IMR-90 (cell line): ENCODE measurements around the gene ARHGAP19. TPM values are rescaled to one million over a fixed set of nuclear protein-coding genes. Genes with fewer than 3 reads are reported as not detected.

Experiments used
- ATAC-seq: fragments of 200-7000 bp; cut with Tn5 transposase; 2 replicates; pipeline ENCODE4 v1.9.1; 2020; ENCODE audit warnings: low read depth, mild to moderate bottlenecking, moderate library complexity
- BruUV-seq: library from RNA; stranded (reverse); fragments of 400-500 nt; replicated peaks from 2 replicates; lab custom pipeline; 2021; lab: Mats Ljungman, UMichigan
- CTCF ChIA-PET: fragments of 300-600 bp; formaldehyde crosslinking; extraction: SDS; loops from one replicate; lab custom pipeline; 2021; ENCODE audit warnings: antibody characterized with exemption; lab: Yijun Ruan, JAX
- POLR2A ChIA-PET: fragments of 300-600 bp; sonication (Branson Sonifier 250); formaldehyde crosslinking; loops from one replicate; lab custom pipeline; 2022; ENCODE audit warnings: antibody characterized with exemption; ENCODE audit not compliant: unreplicated experiment; lab: Charles Lee
- DNase-seq: peaks from one replicate; pipeline ENCODE4 v3.0.0; 2013
- H2AFZ ChIP-seq: replicated peaks from 2 replicates; pipeline ENCODE3; 2013; ENCODE audit warnings: low read length, mild to moderate bottlenecking; ENCODE audit not compliant: poor library complexity
- H2AK5ac ChIP-seq: 2 replicates; pipeline ENCODE4 v1.6.1; 2013; ENCODE audit warnings: low read depth, low read length, inconsistent platforms
- H2AK9ac ChIP-seq: replicated peaks from 2 replicates; pipeline ENCODE3; 2013; ENCODE audit warnings: mild to moderate bottlenecking, low read depth, low read length, moderate library complexity; ENCODE audit not compliant: poor library complexity
- H2BK120ac ChIP-seq: 2 replicates; pipeline ENCODE4 v1.6.1; 2013; ENCODE audit warnings: low read depth, low read length, inconsistent platforms
- H2BK15ac ChIP-seq: 3 replicates; pipeline ENCODE4 v1.6.1; 2013; ENCODE audit warnings: low read depth, low read length, inconsistent platforms
- H2BK20ac ChIP-seq: 2 replicates; pipeline ENCODE4 v1.6.1; 2013; ENCODE audit warnings: low read depth, mild to moderate bottlenecking, inconsistent platforms, low read length, moderate library complexity
- H2BK5ac ChIP-seq: 2 replicates; pipeline ENCODE4 v1.6.1; 2013; ENCODE audit warnings: mild to moderate bottlenecking, low read depth, low read length, inconsistent platforms; ENCODE audit not compliant: poor library complexity, severe bottlenecking
- H3K14ac ChIP-seq: replicated peaks from 2 replicates; pipeline ENCODE4 v1.6.1; 2013; ENCODE audit warnings: low read depth, low read length, inconsistent platforms
- H3K18ac ChIP-seq: 2 replicates; pipeline ENCODE4 v1.6.1; 2013; ENCODE audit warnings: low read depth, low read length, control low read depth
- H3K23ac ChIP-seq: 2 replicates; pipeline ENCODE4 v1.6.1; 2013; ENCODE audit warnings: low read depth, low read length, inconsistent platforms
- H3K27ac ChIP-seq: 2 replicates; pipeline ENCODE4 v1.5.1; 2013; ENCODE audit warnings: mild to moderate bottlenecking, control low read depth, low read length; ENCODE audit not compliant: insufficient read depth
- H3K27me3 ChIP-seq: 2 replicates; pipeline ENCODE4 v1.6.1; 2013; ENCODE audit warnings: low read length; ENCODE audit not compliant: control insufficient read depth, insufficient read depth
- H3K36me3 ChIP-seq: 2 replicates; pipeline ENCODE4 v1.6.1; 2013; ENCODE audit warnings: low read length, mixed read lengths; ENCODE audit not compliant: control insufficient read depth, insufficient read depth
- H3K4ac ChIP-seq: 2 replicates; pipeline ENCODE4 v1.6.1; 2013; ENCODE audit warnings: low read depth, low read length, inconsistent platforms
- H3K4me1 ChIP-seq: 2 replicates; pipeline ENCODE4 v1.6.1; 2013; ENCODE audit warnings: low read length, mixed read lengths; ENCODE audit not compliant: control insufficient read depth, insufficient read depth
- H3K4me2 ChIP-seq: 2 replicates; pipeline ENCODE4 v1.6.1; 2013; ENCODE audit warnings: low read depth, mild to moderate bottlenecking, control low read depth, low read length, moderate library complexity
- H3K4me3 ChIP-seq: 2 replicates; pipeline ENCODE4 v1.5.1; 2013; ENCODE audit warnings: low read depth, mild to moderate bottlenecking, control low read depth, low read length, moderate library complexity; ENCODE audit not compliant: insufficient read depth
- H3K56ac ChIP-seq: 2 replicates; pipeline ENCODE4 v1.6.1; 2013; ENCODE audit warnings: low read length, inconsistent platforms; ENCODE audit not compliant: insufficient read depth; ENCODE audit errors: extremely low read depth
- H3K79me1 ChIP-seq, 2 experiments: 2 replicates each; pipeline ENCODE4 v1.6.1; 2013; ENCODE audit warnings: low read length in 2 of 2, inconsistent platforms in 1 of 2, low read depth in 1 of 2
- H3K9ac ChIP-seq: 2 replicates; pipeline ENCODE4 v1.6.1; 2013; ENCODE audit warnings: low read depth, low read length, control low read depth
- H3K9me1 ChIP-seq: 2 replicates; pipeline ENCODE4 v1.6.1; 2013; ENCODE audit warnings: low read length, inconsistent platforms; ENCODE audit not compliant: insufficient read depth
- H3K9me3 ChIP-seq: 2 replicates; pipeline ENCODE4 v1.6.1; 2013; ENCODE audit warnings: low read length; ENCODE audit not compliant: control insufficient read depth, insufficient read depth
- H4K20me1 ChIP-seq: 2 replicates; pipeline ENCODE4 v1.6.1; 2013; ENCODE audit warnings: low read length, inconsistent platforms; ENCODE audit not compliant: insufficient read depth
- H4K5ac ChIP-seq: 2 replicates; pipeline ENCODE4 v1.6.1; 2013; ENCODE audit warnings: mild to moderate bottlenecking, low read depth, low read length, control low read depth
- H4K8ac ChIP-seq, 2 experiments: 2 replicates each; pipeline ENCODE4 v1.6.1; 2013; ENCODE audit warnings: low read depth in 2 of 2, low read length in 2 of 2, control low read depth in 1 of 2, inconsistent platforms in 1 of 2
- H4K91ac ChIP-seq: 2 replicates; pipeline ENCODE4 v1.6.1; 2013; ENCODE audit warnings: low read depth, low read length, inconsistent platforms; ENCODE audit not compliant: insufficient read depth
- CHD1 ChIP-seq: IDR thresholded peaks from 2 replicates; pipeline ENCODE4 v1.6.1; 2012; ENCODE audit warnings: low read depth, low read length, improper control_type of control experiment
- MAFK ChIP-seq: IDR thresholded peaks from 2 replicates; pipeline ENCODE4 v1.6.1; 2012; ENCODE audit warnings: low read depth, low read length, improper control_type of control experiment
- NFE2L2 ChIP-seq: fragments of 150-350 bp; IDR thresholded peaks from 2 replicates; pipeline ENCODE4 v1.6.1; 2016; ENCODE audit warnings: low read depth, mild to moderate bottlenecking, low read length
- WGBS, 2 experiments: methylation state at CpG; one replicate each; pipeline versions ENCODE4 v1.1.5 to v1.1.7; 2013; ENCODE audit warnings: missing lambda C conversion rate in 2 of 2; ENCODE audit not compliant: insufficient read length in 1 of 2; ENCODE audit errors: extremely low coverage in 2 of 2; 5-methylcytosine and 5-hydroxymethylcytosine counted together
- dilution Hi-C: fragments of 300-500 bp; cut with HindIII; formaldehyde crosslinking; loops from one replicate; pipeline ENCODE4 v1.14.3; 2018; ENCODE audit warnings: low sequenced_read_pairs; ENCODE audit not compliant: unreplicated experiment
- in situ Hi-C: fragments of 300-500 bp; cut with MboI; formaldehyde crosslinking; loops from 3 replicates; pipeline ENCODE4 v1.14.3; 2019; ENCODE audit warnings: low sequenced_read_pairs, inconsistent platforms, mixed read lengths
- intact Hi-C: fragments of 100-400 bp; cut with micrococcal nuclease; formaldehyde crosslinking; loops from 2 replicates; pipeline ENCODE4 v1.10.0; 2022
- polyA plus RNA-seq, 3 experiments: library from polyadenylated mRNA; depleted of rRNA; stranded (reverse); fragments of >200 nt; gene quantifications; 2 replicates each; pipeline ENCODE4 v1.2.3, GENCODE V29; 2012; ENCODE audit warnings: low replicate concordance in 1 of 3
- total RNA-seq: library from RNA; depleted of rRNA; stranded (reverse); fragments of >200 nt; gene quantifications from 2 replicates; pipeline ENCODE4 v1.2.3, GENCODE V29; 2012
- TF ChIP-seq, protein P1 (sequence below): fragments of 150-350 bp; IDR thresholded peaks from 2 replicates; pipeline ENCODE4 v1.6.1; 2017; ENCODE audit warnings: mild to moderate bottlenecking, antibody characterized with exemption, low read length, low read depth
- TF ChIP-seq, protein P2 (sequence below): conservative IDR thresholded peaks from 2 replicates; pipeline ENCODE4 v1.5.1; 2012; ENCODE audit warnings: mild to moderate bottlenecking, low read depth, low read length, improper control_type of control experiment

The ARHGAP19 gene
- total and polyA plus RNA-seq, 2 of the 4 experiments (the other 2 are of a cell fraction) = 6.3 to 7.0 TPM

DNA sequence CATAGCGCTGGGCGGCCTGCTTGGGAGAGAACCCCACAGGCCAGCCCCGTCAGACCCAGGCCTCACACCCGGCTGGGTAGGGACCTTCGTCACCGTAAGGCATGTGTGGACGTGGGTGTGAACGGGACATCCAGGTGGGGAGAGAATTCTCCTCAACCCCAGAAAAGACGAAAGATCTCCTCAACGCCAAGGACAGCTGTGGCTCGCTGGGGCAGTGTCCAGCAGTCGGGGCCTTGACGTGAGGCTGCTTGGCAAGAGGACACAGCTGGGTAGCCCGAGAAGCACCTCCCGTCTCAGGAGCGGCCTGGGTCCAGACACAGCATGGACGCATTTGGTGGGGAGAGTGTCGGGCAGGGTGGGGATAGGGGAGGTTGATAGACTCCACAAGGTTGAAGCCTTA, 105.5 kb downstream of the ARHGAP19 start:
- no peak for DNase-seq
- no peak overlapping the region for H4K8ac ChIP-seq
- H2AK5ac ChIP-seq = no peak overlapping the region
- no peak overlapping the region for H2AFZ ChIP-seq
- no peak overlapping the region for H3K4me3 ChIP-seq
- H3K4me1 ChIP-seq = no peaks in the 10 kb centered on the region
- TF ChIP-seq CHD1 (no peak), MAFK (no peak), NFE2L2 (no peak)
- TF ChIP-seq, protein P1, sequence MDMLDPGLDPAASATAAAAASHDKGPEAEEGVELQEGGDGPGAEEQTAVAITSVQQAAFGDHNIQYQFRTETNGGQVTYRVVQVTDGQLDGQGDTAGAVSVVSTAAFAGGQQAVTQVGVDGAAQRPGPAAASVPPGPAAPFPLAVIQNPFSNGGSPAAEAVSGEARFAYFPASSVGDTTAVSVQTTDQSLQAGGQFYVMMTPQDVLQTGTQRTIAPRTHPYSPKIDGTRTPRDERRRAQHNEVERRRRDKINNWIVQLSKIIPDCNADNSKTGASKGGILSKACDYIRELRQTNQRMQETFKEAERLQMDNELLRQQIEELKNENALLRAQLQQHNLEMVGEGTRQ = no peak
- TF ChIP-seq, protein P2, sequence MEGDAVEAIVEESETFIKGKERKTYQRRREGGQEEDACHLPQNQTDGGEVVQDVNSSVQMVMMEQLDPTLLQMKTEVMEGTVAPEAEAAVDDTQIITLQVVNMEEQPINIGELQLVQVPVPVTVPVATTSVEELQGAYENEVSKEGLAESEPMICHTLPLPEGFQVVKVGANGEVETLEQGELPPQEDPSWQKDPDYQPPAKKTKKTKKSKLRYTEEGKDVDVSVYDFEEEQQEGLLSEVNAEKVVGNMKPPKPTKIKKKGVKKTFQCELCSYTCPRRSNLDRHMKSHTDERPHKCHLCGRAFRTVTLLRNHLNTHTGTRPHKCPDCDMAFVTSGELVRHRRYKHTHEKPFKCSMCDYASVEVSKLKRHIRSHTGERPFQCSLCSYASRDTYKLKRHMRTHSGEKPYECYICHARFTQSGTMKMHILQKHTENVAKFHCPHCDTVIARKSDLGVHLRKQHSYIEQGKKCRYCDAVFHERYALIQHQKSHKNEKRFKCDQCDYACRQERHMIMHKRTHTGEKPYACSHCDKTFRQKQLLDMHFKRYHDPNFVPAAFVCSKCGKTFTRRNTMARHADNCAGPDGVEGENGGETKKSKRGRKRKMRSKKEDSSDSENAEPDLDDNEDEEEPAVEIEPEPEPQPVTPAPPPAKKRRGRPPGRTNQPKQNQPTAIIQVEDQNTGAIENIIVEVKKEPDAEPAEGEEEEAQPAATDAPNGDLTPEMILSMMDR = no peak
- H2BK15ac ChIP-seq = no peak overlapping the region
- ChIA-PET POLR2A (no interaction called here), CTCF (no interaction called here)
- no peaks in the 10 kb centered on the region for H3K9me3 ChIP-seq
- no peak overlapping the region for H2BK120ac ChIP-seq
- H3K27ac ChIP-seq = no peak overlapping the region
- no peaks in the 10 kb centered on the region for H3K36me3 ChIP-seq
- ATAC-seq = no peak
- 64% methylated on average over 4 of the region's 18 CpGs; no CpG with 5 or more reads in 1 of the 2 experiments for WGBS, 2 experiments
- no peak overlapping the region for H3K9ac ChIP-seq
- no peak overlapping the region for H2BK20ac ChIP-seq
- intact Hi-C loops = no loop called here
- in situ Hi-C loops = no loop called here
- no peaks in the 10 kb centered on the region for H4K20me1 ChIP-seq
- no peak overlapping the region for H4K5ac ChIP-seq
- no peak overlapping the region for H3K23ac ChIP-seq
- H3K27me3 ChIP-seq = peaks cover 77% of the 10 kb centered on the region
- H3K56ac ChIP-seq = no peak overlapping the region
- no peak overlapping the region for H2BK5ac ChIP-seq
- H3K18ac ChIP-seq = no peak overlapping the region
- H3K79me1 ChIP-seq = no peaks in the 10 kb centered on the region
- H2AK9ac ChIP-seq = no peak overlapping the region
- BruUV-seq = no TSS peak
- dilution Hi-C loops = no loop called here
- H4K91ac ChIP-seq = no peak overlapping the region
- H3K9me1 ChIP-seq = no peaks in the 10 kb centered on the region
- H3K4ac ChIP-seq = no peak overlapping the region
- no peak overlapping the region for H3K14ac ChIP-seq
- H3K4me2 ChIP-seq = no peak overlapping the region
